ENCODE measurements around the gene THBD.

DNA sequence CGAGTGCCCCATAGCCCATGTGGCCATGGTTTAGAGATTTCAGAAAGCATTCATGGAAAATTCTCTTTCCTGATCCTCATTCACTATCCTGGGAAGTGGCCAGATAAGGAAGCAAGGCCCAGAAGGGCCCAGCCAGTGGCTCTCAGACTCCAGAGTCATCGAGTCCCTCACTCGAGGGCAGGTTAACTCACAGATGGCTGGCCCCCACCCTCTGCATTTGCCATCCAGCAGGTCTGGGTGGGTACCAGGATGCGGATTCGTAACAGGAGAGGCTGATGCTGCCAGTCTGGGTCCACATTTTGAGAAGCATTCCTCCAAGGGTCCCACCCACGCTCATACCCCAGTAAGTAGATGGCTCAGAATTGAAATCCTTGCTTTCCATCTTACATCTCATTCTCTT lies 18.1 kb downstream of the THBD start:
- TF ChIP-seq, protein P1, sequence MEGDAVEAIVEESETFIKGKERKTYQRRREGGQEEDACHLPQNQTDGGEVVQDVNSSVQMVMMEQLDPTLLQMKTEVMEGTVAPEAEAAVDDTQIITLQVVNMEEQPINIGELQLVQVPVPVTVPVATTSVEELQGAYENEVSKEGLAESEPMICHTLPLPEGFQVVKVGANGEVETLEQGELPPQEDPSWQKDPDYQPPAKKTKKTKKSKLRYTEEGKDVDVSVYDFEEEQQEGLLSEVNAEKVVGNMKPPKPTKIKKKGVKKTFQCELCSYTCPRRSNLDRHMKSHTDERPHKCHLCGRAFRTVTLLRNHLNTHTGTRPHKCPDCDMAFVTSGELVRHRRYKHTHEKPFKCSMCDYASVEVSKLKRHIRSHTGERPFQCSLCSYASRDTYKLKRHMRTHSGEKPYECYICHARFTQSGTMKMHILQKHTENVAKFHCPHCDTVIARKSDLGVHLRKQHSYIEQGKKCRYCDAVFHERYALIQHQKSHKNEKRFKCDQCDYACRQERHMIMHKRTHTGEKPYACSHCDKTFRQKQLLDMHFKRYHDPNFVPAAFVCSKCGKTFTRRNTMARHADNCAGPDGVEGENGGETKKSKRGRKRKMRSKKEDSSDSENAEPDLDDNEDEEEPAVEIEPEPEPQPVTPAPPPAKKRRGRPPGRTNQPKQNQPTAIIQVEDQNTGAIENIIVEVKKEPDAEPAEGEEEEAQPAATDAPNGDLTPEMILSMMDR (IDR thresholded peaks at IDR 0.05) = no peak
- no peak for TF ChIP-seq POLR2AphosphoS5 (IDR thresholded peaks at IDR 0.05)
